ENCODE results near the gene NEK1. TPM values are rescaled to one million over a fixed set of nuclear protein-coding genes. Genes with fewer than 3 reads are reported as not detected.
A peak's percentile ranks its signal among the peaks of the same experiment; 100 is the strongest.

Gene NEK1
- total and polyA plus RNA-seq, 2 of the 8 experiments (the other 6 are each of a cell fraction or from before 2014, with no cell fraction given) = 3.9 to 11.7 TPM

DNA sequence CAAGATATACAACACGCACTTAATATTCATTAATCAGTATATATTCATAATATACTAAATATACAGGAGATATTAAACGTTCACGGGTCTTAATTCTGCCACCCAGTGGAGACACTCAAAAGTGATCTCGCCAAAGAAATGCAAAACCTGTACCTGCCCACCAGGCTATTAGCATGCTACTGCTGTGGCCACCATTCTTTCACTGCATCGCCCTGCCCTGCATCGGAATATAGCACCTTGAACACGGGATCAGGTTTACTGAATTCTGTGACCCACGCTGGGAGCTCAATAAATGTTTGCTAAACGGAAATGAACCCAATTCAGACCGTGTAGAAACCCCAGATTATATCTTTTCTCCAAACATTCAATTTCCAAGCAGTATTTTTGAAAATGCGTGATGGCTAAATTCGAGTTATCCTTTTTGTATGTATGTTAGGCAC, 7.2 kb upstream of the NEK1 start:
- Histone ChIP-seq H3K4me1 (replicated peaks in 1 of 4; ENCODE audit: control insufficient read depth in 3 of 4, insufficient read depth in 4 of 4, low read length in 3 of 4) (peaks cover 0 to 3% (median 0%) of the 10 kb centered on the region in 4 experiments; a peak in 2 of 7 replicates), H2BK12ac (ENCODE audit: low read depth, low read length) (no peak overlapping the region), H4K20me1 (replicated peaks in 1 of 2; ENCODE audit: control insufficient read depth in 1 of 2, insufficient read depth in 2 of 2, low read length in 2 of 2) (no peaks in the 10 kb centered on the region), H2BK120ac (replicated peaks; ENCODE audit: low read depth, low read length) (no peak overlapping the region), H3K4ac (replicated peaks; ENCODE audit: insufficient read length, low read depth, low read length) (no peak overlapping the region), H4K5ac (ENCODE audit: insufficient read length, low read depth, low read length) (peak overlapping the region; percentile 57), H2BK15ac (ENCODE audit: low read length) (no peak overlapping the region), H3K27me3 (replicated peaks in 1 of 4; ENCODE audit: control insufficient read depth in 3 of 4, extremely low read depth in 1 of 4, insufficient read depth in 3 of 4, low read length in 3 of 4) (no peaks in the 10 kb centered on the region), H2AK5ac (ENCODE audit: low read depth, low read length) (no peak overlapping the region), H3K4me2 (ENCODE audit: insufficient read depth in 1 of 2, low read depth in 2 of 2, low read length in 2 of 2) (peak overlapping the region; percentile 87 to 98), H3K79me2 (ENCODE audit: control insufficient read depth in 1 of 2, insufficient read depth in 2 of 2, low read length in 2 of 2) (peaks cover 3 to 40% of the 10 kb centered on the region in 2 experiments; a peak in 3 of 4 replicates), H3K9me3 (ENCODE audit: insufficient read depth in 2 of 2, low read depth in 1 of 2, low read length in 1 of 2) (no peaks in the 10 kb centered on the region), H3K9ac (replicated peaks in 1 of 4; ENCODE audit: extremely low read depth in 1 of 4, low read depth in 3 of 4, low read length in 3 of 4) (peak overlapping the region in 3 of 4 experiments; percentile 47 to 73 (median 57); a peak in 6 of 7 replicates), H2BK20ac (ENCODE audit: low read length) (no peak overlapping the region), H3K27ac (ENCODE audit: low read depth, low read length) (0 out of 2 replicates have a peak overlapping the region, but pooled peaks have one; percentile 11), H4K91ac (replicated peaks; ENCODE audit: insufficient read length, low read length) (no peak overlapping the region), H2BK5ac (ENCODE audit: low read depth, low read length) (peak overlapping the region; percentile 61; the same call in 1 of the 2 replicates), H2AFZ (ENCODE audit: low read length) (peak overlapping the region; percentile 97), H3K18ac (ENCODE audit: extremely low read depth, low read length) (no peak overlapping the region), H3K23me2 (ENCODE audit: low read depth, low read length) (peaks cover 11% of the 10 kb centered on the region), H3K79me1 (ENCODE audit: low read depth, low read length) (no peaks in the 10 kb centered on the region; the same call in 1 of the 2 replicates), H4K8ac (ENCODE audit: extremely low read depth, insufficient read depth, low read length) (peak overlapping the region; percentile 86; the same call in 1 of the 2 replicates), H3K4me3 (ENCODE audit: extremely low read depth in 1 of 4, insufficient read depth in 2 of 4, low read depth in 3 of 4, low read length in 4 of 4) (peak overlapping the region; percentile 81 to 88 (median 87)), H3K36me3 (ENCODE audit: control insufficient read depth in 2 of 4, insufficient read depth in 4 of 4, low read length in 3 of 4) (no peaks in the 10 kb centered on the region), H3K23ac (ENCODE audit: insufficient read length) (no peak overlapping the region), H3K14ac (ENCODE audit: insufficient read length) (no peak overlapping the region), H3K56ac (replicated peaks; ENCODE audit: insufficient read length, low read depth, low read length) (no peak overlapping the region)
- no peak for DNase-seq (ENCODE audit: low read depth in 1 of 2, low spot score in 2 of 2)
- POLR2A ChIA-PET (ENCODE audit: partially characterized antibody) = interaction anchor here (0.9 to 1.9 kb wide), 4 partner anchors 10 to 472 kb away, joined by 3 to 11 read pairs (median 5); no protein-coding TSS in a partner anchor
- CTCF ChIA-PET (ENCODE audit: partially characterized antibody) = interaction anchor here (0.6 to 2.1 kb wide), 14 partner anchors 9 to 244 kb away, joined by 3 to 6 read pairs (median 3); no protein-coding TSS in a partner anchor
- FAIRE-seq = peak; percentile 52
- TF ChIP-seq SIX5 (IDR thresholded peaks at IDR 0.05; ENCODE audit: low read depth, low read length) = no peak
- TF ChIP-seq RAD21 (IDR thresholded peaks at IDR 0.05 in 1 of 2, conservative IDR thresholded peaks at IDR 0.05 in 1 of 2; ENCODE audit: low read depth in 2 of 2, low read length in 2 of 2) = peak in 1 of 2 experiments; percentile 16; a peak in 2 of 4 replicates
- TF ChIP-seq, protein P1, sequence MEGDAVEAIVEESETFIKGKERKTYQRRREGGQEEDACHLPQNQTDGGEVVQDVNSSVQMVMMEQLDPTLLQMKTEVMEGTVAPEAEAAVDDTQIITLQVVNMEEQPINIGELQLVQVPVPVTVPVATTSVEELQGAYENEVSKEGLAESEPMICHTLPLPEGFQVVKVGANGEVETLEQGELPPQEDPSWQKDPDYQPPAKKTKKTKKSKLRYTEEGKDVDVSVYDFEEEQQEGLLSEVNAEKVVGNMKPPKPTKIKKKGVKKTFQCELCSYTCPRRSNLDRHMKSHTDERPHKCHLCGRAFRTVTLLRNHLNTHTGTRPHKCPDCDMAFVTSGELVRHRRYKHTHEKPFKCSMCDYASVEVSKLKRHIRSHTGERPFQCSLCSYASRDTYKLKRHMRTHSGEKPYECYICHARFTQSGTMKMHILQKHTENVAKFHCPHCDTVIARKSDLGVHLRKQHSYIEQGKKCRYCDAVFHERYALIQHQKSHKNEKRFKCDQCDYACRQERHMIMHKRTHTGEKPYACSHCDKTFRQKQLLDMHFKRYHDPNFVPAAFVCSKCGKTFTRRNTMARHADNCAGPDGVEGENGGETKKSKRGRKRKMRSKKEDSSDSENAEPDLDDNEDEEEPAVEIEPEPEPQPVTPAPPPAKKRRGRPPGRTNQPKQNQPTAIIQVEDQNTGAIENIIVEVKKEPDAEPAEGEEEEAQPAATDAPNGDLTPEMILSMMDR (IDR thresholded peaks at IDR 0.05; ENCODE audit: control extremely low read depth in 1 of 3, insufficient read depth in 1 of 3, low read depth in 1 of 3, low read length in 3 of 3) = peak; percentile 3 to 50 (median 44); a peak in 3 of 4 replicates
- TF ChIP-seq YY1 (IDR thresholded peaks at IDR 0.05; ENCODE audit: low read depth, low read length) = peak; percentile 63; the same call in 1 of the 2 replicates
- WGBS, 2 experiments (ENCODE audit: extremely low coverage in 1 of 2, insufficient coverage in 1 of 2, insufficient read length in 1 of 2, insufficient replicate concordance in 2 of 2, low coverage in 1 of 2, low lambda C conversion rate in 2 of 2, missing lambda C conversion rate in 1 of 2) = 3% methylated on average over 12 of the region's 12 CpGs; no CpG with 5 or more reads in 1 of the 2 experiments
